SK-N-SH treated with all-trans-retinoic acid at 6 μM for 48 hours (cell line): ENCODE measurements around the gene MAMSTR.

ENCODE experiments used
- ATAC-seq: fragments of 200-7000 bp; cut with Tn5 transposase; 3 replicates; pipeline ENCODE4 v1.9.1; 2020; ENCODE audit warnings: mild to moderate bottlenecking, moderate library complexity
- ARNTL ChIP-seq: fragments of 450-650 bp; formaldehyde crosslinking; IDR thresholded peaks from 2 replicates; pipeline ENCODE4 v1.5.0; 2020; ENCODE audit warnings: low read depth, mild to moderate bottlenecking, moderate library complexity, borderline replicate concordance
- CSDC2 ChIP-seq: fragments of 250-450 bp; sonication (Bioruptor Pico); IDR thresholded peaks from 2 replicates; pipeline ENCODE4 v1.5.0; 2020; ENCODE audit warnings: mild to moderate bottlenecking, moderate library complexity
- GLIS3 ChIP-seq: fragments of 250-450 bp; sonication (Bioruptor Pico); IDR thresholded peaks from 2 replicates; pipeline ENCODE4 v1.5.0; 2020; ENCODE audit warnings: mild to moderate bottlenecking, moderate library complexity
- OSR1 ChIP-seq: fragments of 250-450 bp; sonication (Bioruptor Pico); IDR thresholded peaks from 2 replicates; pipeline ENCODE4 v1.8.0; 2022; ENCODE audit warnings: moderate library complexity, mild to moderate bottlenecking, inconsistent platforms
- PPARA ChIP-seq: fragments of 250-450 bp; sonication (Bioruptor Pico); IDR thresholded peaks from 2 replicates; pipeline ENCODE4 v1.5.0; 2020; ENCODE audit warnings: mild to moderate bottlenecking, borderline replicate concordance
- SNAI2 ChIP-seq: fragments of 250-450 bp; sonication (Bioruptor Pico); IDR thresholded peaks from 2 replicates; pipeline ENCODE4 v1.5.0; 2020; ENCODE audit warnings: mild to moderate bottlenecking, moderate library complexity
- TCF4 ChIP-seq: fragments of 250-450 bp; sonication (Bioruptor Pico); IDR thresholded peaks from 2 replicates; pipeline ENCODE4 v1.8.0; 2021; ENCODE audit warnings: mild to moderate bottlenecking, moderate library complexity, borderline replicate concordance
- TOX ChIP-seq: fragments of 250-450 bp; sonication (Bioruptor Pico); IDR thresholded peaks from 2 replicates; pipeline ENCODE4 v1.8.0; 2021; ENCODE audit warnings: mild to moderate bottlenecking, moderate library complexity, borderline replicate concordance
- ZC3H10 ChIP-seq: fragments of 250-450 bp; sonication (Bioruptor Pico); IDR thresholded peaks from 2 replicates; pipeline ENCODE4 v1.5.1; 2021; ENCODE audit warnings: mild to moderate bottlenecking, moderate library complexity
- ZFP3 ChIP-seq: fragments of 250-450 bp; sonication (Bioruptor Pico); IDR thresholded peaks from 2 replicates; pipeline ENCODE4 v1.5.0; 2020; ENCODE audit warnings: mild to moderate bottlenecking, moderate library complexity
- ZFP30 ChIP-seq: fragments of 450-650 bp; formaldehyde crosslinking; IDR thresholded peaks from 2 replicates; pipeline ENCODE4 v1.5.0; 2022; ENCODE audit warnings: mild to moderate bottlenecking, moderate library complexity
- ZNF70 ChIP-seq: fragments of 450-650 bp; formaldehyde crosslinking; IDR thresholded peaks from 2 replicates; pipeline ENCODE4 v1.5.0; 2020; ENCODE audit warnings: mild to moderate bottlenecking, moderate library complexity
- TF ChIP-seq, protein P1 (sequence below): fragments of 250-450 bp; sonication (Bioruptor Pico); IDR thresholded peaks from 2 replicates; pipeline ENCODE4 v1.5.1; 2020; ENCODE audit warnings: low read depth, mild to moderate bottlenecking, moderate library complexity
- TF ChIP-seq, protein P2 (sequence below): fragments of 250-450 bp; sonication (Bioruptor Pico); IDR thresholded peaks from 2 replicates; pipeline ENCODE4 v1.8.0; 2020; ENCODE audit warnings: mild to moderate bottlenecking, moderate library complexity, borderline replicate concordance
- TF ChIP-seq, protein P3 (sequence below): fragments of 250-450 bp; sonication (Bioruptor Pico); IDR thresholded peaks from 2 replicates; pipeline ENCODE4 v1.5.1; 2021; ENCODE audit warnings: mild to moderate bottlenecking, moderate library complexity
- TF ChIP-seq, protein P4 (sequence below): fragments of 250-450 bp; sonication (Bioruptor Pico); IDR thresholded peaks from 2 replicates; pipeline ENCODE4 v1.5.0; 2020; ENCODE audit warnings: mild to moderate bottlenecking, moderate library complexity

The MAMSTR gene

DNA sequence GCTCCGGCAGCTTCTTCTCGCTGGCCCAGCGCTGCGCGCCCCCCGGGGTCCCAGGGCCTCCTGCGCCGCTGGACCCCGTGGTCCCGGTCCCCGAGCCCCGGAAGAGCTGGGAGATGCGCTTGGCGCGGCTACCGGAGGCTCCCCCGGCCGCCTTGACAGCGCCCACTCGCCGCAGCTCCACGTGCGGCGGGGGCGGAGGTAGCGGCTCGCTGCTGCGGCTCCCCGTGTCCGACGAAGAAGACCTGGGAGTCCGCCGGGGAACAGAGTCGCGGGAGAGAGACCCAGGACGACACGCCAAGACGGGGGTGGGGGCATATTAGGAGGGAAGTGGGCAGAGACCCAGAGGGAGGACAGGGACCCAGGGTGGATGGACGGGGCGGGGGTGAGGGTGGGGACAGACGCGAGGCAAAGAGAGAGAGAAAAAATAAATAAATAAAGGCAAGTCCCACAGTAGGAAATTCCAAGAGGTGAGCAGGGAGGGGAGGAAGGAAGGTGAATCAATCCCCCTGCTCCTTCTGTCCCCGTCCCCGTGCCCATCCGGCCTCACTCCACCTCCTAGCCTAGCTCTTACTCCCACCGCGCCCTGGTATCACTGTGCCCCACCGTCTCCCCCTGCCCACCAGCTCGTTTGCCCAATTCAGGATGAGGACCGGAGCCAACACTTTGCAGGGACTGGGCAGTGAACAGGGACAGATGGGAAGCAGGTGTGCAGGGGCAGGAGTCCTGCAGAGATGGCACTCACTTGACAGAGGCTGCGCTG lies 20.1 kb upstream of the MAMSTR start:
- TF ChIP-seq ZC3H10 (CRISPR knock-in tag) (no peak), OSR1 (CRISPR knock-in tag) (no peak), PPARA (CRISPR knock-in tag) (no peak), CSDC2 (CRISPR knock-in tag) (no peak), ZFP30 (no peak), ARNTL (CRISPR knock-in tag) (no peak), GLIS3 (CRISPR knock-in tag) (no peak)
- TF ChIP-seq, protein P1, sequence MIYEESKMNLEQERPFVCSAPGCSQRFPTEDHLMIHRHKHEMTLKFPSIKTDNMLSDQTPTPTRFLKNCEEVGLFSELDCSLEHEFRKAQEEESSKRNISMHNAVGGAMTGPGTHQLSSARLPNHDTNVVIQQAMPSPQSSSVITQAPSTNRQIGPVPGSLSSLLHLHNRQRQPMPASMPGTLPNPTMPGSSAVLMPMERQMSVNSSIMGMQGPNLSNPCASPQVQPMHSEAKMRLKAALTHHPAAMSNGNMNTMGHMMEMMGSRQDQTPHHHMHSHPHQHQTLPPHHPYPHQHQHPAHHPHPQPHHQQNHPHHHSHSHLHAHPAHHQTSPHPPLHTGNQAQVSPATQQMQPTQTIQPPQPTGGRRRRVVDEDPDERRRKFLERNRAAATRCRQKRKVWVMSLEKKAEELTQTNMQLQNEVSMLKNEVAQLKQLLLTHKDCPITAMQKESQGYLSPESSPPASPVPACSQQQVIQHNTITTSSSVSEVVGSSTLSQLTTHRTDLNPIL (CRISPR knock-in tag): no peak
- TF ChIP-seq, protein P2, sequence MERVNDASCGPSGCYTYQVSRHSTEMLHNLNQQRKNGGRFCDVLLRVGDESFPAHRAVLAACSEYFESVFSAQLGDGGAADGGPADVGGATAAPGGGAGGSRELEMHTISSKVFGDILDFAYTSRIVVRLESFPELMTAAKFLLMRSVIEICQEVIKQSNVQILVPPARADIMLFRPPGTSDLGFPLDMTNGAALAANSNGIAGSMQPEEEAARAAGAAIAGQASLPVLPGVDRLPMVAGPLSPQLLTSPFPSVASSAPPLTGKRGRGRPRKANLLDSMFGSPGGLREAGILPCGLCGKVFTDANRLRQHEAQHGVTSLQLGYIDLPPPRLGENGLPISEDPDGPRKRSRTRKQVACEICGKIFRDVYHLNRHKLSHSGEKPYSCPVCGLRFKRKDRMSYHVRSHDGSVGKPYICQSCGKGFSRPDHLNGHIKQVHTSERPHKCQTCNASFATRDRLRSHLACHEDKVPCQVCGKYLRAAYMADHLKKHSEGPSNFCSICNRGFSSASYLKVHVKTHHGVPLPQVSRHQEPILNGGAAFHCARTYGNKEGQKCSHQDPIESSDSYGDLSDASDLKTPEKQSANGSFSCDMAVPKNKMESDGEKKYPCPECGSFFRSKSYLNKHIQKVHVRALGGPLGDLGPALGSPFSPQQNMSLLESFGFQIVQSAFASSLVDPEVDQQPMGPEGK (CRISPR knock-in tag): no peak
- TF ChIP-seq, protein P3, sequence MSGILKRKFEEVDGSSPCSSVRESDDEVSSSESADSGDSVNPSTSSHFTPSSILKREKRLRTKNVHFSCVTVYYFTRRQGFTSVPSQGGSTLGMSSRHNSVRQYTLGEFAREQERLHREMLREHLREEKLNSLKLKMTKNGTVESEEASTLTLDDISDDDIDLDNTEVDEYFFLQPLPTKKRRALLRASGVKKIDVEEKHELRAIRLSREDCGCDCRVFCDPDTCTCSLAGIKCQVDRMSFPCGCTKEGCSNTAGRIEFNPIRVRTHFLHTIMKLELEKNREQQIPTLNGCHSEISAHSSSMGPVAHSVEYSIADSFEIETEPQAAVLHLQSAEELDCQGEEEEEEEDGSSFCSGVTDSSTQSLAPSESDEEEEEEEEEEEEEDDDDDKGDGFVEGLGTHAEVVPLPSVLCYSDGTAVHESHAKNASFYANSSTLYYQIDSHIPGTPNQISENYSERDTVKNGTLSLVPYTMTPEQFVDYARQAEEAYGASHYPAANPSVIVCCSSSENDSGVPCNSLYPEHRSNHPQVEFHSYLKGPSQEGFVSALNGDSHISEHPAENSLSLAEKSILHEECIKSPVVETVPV (CRISPR knock-in tag): no peak
- TF ChIP-seq, protein P4, sequence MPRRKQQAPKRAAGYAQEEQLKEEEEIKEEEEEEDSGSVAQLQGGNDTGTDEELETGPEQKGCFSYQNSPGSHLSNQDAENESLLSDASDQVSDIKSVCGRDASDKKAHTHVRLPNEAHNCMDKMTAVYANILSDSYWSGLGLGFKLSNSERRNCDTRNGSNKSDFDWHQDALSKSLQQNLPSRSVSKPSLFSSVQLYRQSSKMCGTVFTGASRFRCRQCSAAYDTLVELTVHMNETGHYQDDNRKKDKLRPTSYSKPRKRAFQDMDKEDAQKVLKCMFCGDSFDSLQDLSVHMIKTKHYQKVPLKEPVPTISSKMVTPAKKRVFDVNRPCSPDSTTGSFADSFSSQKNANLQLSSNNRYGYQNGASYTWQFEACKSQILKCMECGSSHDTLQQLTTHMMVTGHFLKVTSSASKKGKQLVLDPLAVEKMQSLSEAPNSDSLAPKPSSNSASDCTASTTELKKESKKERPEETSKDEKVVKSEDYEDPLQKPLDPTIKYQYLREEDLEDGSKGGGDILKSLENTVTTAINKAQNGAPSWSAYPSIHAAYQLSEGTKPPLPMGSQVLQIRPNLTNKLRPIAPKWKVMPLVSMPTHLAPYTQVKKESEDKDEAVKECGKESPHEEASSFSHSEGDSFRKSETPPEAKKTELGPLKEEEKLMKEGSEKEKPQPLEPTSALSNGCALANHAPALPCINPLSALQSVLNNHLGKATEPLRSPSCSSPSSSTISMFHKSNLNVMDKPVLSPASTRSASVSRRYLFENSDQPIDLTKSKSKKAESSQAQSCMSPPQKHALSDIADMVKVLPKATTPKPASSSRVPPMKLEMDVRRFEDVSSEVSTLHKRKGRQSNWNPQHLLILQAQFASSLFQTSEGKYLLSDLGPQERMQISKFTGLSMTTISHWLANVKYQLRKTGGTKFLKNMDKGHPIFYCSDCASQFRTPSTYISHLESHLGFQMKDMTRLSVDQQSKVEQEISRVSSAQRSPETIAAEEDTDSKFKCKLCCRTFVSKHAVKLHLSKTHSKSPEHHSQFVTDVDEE (CRISPR knock-in tag): no peak
- TF ChIP-seq, all 23 proteins: peak for 0

DNA sequence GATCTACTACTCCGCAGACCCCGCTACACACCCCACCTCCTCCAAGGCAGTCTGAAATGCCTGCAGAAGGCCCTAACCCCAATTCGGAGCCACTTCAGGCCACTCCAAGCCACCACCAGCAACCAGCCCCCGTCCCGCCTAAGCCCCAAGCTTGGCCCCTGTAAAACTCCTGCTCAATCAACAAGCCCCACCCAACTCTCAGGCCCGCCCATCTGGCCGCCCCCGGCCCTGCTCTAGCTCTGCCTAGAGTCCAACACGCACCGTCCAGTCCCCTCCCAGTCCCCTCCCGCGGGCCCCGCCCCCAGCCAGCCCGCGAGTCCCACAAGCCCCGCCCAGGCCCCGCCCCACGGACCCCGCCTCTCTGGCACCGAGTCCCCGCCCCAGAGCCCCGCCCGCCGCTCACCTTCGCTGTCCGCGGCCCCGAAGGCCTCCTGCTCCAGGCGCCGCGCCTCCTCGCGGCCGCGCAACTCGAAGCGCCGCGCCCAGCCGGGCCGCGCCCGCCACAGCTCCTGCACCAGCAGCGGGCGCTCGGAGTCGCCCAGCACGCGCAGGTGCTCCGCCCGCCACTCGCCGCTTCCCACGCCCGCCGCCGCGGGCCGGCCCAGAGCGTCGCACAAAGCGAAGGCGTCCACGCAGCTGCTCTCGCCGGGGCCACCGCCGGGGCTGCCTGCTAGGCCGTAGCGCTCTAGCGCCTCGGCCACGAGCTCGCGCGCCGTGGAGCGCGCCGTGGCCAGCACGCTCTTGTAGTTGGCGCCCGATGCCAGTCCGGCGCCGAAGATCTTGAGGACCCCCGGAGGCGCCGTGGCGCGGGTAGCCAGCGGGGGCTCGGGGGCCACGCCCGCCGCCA lies 19.3 kb upstream of the MAMSTR start:
- no peak for TF ChIP-seq TCF4 (CRISPR knock-in tag)
- TF ChIP-seq ZFP3 (CRISPR knock-in tag): 0 out of 2 replicates have a peak, but pooled peaks have one; percentile 15
- TF ChIP-seq SNAI2: peak; percentile 36; the same call in 1 of the 2 replicates
- peak; percentile 94 for ATAC-seq

More for the DNA sequence above, 20.1 kb upstream of the MAMSTR start:
- no peak for ATAC-seq

DNA sequence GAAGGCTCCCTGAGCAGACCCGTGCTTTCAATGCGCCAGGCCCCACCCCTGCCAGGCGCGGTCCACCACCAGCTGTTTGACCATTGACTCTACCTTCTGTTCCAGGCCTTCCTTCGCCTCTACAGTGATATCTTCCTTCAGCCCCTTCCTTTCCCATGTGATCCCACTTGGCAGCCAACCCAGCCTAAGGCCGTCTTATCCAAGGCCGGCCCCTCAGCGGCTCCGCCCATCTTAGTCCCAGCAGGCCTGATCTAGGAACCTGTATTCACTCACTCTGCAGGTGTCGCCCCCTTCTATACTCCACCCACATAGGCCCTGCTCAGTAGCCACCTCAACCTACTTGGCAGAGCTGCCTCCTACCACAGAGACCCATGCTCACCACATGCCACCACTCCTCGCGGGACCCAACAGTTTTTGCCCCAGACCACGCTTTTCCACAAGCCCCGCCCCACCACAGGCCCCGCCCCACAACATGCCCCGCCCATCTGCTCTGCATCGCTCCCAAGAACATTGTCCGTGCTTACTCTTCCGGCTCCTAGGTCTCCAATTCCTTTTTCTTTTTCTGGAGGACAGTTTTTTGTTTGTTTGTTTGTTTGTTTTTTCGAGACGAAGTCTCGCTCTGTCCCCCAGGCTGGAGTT lies 18.0 kb upstream of the MAMSTR start:
- no peak for ATAC-seq
- TF ChIP-seq SNAI2 (no peak), CSDC2 (CRISPR knock-in tag) (no peak)

DNA sequence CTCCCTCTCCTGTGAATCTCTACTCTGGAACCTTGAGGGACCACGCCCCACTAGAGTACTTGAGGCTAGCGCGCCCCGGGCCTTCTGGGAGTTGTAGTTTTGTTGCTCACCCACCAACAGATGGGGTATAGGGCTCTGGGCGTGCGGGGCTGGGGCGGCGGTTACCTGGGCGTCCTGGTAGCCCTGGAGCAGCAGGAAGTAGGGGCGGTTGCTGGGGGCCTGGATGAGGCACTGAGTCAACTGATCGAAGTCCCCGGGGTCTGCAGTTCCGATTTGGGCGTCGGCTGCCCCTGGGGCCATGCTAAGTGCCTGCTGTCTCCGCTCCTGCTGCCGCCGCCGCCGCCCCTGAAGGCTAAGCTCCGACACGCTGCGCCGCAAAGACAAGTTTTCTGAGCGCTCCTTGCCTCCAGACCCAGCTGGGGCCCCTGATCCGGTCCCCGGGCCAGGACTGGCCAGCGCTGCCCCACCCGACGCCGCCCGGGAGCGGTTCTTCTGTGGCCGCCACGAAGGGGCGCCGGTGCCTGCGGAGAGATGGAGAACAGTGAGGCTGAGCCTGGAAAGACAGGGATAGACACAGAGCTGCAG lies 15.6 kb upstream of the MAMSTR start:
- TF ChIP-seq ZNF70 (CRISPR knock-in tag): no peak
- no peak for ATAC-seq

DNA sequence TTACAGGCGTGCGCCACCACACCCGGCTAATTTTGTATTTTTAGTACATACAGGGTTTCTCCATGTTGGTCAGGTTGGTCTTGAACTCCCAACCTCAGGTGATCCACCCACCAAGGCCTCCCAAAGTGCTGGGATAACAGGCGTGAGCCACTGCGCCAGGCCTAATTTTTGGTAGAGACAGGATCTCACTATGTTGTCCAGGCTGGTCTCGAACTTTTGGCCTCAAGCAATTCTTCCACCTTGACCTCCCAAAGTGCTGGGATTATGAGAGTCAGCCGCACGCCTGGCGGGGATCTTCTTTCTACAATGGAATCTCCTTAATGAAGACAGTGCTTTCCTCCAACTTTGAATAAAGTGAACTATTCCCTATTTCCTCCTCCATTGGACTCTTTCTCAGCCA lies 15.1 kb upstream of the MAMSTR start:
- no peak for TF ChIP-seq TOX (CRISPR knock-in tag)
- TF ChIP-seq TCF4 (CRISPR knock-in tag): no peak
- no peak for ATAC-seq
